A172 (cell line): Measurements from ENCODE around the gene ABCC9. TPM values are rescaled to one million over a fixed set of nuclear protein-coding genes. Genes with fewer than 3 reads are reported as not detected.

Experiments
- DNase-seq: peaks from one replicate; pipeline ENCODE4 v3.0.0-alpha.2; 2015; ENCODE audit warnings: low spot score
- total RNA-seq: library from RNA; depleted of rRNA; stranded (reverse); fragments of >200 nt; shearing (Covaris generic); gene quantifications from 2 replicates; pipeline ENCODE4 v1.2.3, GENCODE V29; 2014; rRNA removed

Gene ABCC9
- total RNA-seq, 1 experiment from 2014 or later, result 0.17 TPM

DNA sequence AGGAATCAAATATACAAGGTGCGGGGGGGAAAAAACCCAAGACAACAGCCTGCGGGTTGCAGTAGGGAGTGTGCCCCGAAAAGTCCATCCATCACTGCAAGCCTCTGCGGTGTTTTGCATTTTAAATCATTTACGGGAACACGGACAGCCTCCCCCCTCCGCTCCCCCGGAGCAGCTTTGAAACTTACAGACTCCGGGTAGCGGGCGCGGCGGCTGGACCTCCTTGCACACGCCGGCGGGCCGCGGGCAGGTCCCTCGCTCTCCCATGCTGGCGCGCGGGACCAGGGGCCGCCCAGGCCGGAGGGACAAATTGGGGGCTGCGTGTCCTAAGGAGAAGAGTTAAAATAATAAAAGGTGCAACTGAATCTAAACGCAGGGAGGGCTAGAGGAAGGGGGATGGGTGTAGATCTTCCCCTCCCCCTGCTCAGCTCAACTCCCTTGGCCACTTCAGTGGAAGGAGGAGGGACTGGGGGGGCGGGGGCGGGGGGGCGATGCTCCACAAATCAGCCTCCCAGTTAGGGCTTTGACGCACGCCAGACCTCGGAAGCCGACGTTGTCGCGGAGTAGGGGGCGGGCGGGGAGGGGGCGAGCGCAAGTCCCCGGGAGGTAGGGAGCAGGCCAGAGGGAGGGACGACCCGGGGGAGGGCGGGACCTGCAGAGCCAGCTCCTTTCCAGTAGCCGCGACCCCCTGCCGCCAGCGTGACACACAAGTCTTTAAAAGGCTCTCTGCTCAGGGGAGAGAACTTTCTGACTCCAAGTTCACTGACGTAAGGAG lies 166.7 kb downstream of the ABCC9 start, which contains the start of gene KCNJ8:
TSS of gene KCNJ8 (minus strand) at position 349 of the 775 bp plus-strand sequence. CDS start 1,090 bp downstream, outside the sequence.
- DNase-seq, result no peak

DNA sequence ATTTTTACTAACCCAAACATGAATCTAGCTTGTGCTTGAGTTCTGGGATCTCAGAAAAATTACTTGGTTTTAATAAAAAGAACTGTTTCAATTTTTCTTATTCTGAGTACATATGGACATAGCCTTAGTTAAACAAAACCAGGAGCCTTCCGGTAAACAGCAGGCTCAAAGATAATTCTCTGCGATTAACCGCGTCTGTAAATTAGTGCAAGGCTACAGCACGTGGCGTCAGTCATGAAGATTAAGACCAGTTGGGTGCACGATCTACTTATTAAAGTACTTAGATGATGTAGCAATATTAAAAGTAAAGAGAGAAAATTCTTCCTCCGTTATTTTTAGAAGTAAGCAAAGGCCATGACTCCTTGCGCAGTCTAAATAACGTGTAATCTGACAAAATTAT lies 167.4 kb downstream of the ABCC9 start:
- no peak for DNase-seq

DNA sequence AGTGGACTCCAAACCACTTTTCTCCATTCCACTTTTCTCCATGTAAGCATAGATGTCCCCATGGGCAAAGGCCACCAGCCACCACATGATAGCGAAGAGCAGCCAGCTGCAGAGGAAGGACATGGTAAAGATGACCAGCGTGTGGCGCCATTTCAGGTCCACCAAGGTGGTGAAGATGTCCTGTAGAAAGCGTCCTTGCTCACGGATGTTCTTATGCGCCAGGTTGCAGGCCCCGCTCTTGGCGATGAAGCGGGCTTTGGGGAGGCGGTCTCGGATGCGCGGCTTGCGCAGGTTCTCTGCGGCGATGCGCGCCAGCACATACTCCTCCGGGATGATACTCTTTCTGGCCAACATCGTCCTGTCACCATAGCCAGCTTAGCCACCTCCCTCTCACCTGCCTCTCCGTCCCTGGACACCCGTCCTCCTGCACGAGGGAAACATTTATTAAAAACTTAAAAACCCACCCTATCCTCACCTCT lies 167.9 kb downstream of the ABCC9 start:
- no peak for DNase-seq

DNA sequence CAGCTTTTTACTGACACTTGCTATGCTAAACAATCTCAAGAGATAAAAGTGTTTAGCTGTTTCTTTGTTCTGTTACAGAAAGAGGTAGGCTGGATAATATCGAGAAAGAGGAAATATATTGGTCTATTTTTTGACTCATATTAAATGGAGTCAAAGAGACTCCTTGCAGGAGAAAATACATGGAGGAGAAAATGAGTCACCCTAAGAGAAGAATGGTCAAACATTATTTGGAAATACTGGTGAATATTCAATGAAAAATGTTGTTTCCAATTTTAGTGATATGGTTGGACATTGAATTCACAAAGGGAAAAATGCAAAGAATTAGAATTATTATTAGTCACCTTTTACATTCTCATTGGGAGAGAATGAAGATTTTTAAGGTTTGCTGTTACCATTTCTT lies 169.9 kb downstream of the ABCC9 start:
- DNase-seq, result no peak

DNA sequence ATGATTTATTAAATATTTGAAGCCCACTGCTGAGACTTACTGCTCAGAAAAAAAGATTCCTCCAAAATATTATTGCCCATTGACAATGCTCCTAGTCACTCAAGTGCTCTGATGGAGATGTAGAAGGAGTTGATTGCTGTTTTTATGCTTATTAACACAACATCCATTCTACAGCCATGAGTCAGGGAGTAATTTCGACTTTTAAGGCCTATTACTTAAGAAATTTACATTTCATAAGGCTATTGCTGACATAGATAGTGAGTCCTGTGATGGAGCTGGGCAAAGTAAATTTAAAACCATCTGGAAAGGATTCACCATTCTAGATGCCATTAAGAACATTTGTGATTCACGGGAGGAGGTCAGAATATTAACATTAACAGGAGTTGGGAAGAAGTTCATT lies 171.9 kb downstream of the ABCC9 start:
- no peak for DNase-seq

- no peak for DNase-seq
Observed at GRCh38 chr12:21766403-21766802, 174.8 kb downstream of the ABCC9 start.

DNA sequence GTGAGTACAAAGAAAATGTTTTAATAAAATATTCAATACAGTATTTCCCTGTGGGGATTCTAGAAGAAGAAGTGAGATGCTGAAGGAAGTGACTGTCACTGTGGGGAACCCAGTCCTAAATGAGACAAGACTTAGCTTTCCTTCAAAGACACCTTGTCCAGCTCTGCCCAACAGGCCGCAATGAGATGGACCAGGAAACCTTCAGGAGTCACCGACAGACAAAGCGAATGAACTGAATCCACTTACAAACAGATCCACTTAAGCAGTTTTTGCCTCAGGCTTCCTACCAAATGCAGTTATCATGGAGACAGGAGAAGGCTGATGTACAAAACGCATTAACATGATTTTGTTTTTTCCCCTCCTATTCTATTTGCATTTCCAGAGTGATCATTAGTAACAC lies 176.3 kb downstream of the ABCC9 start:
- DNase-seq, result no peak

DNA sequence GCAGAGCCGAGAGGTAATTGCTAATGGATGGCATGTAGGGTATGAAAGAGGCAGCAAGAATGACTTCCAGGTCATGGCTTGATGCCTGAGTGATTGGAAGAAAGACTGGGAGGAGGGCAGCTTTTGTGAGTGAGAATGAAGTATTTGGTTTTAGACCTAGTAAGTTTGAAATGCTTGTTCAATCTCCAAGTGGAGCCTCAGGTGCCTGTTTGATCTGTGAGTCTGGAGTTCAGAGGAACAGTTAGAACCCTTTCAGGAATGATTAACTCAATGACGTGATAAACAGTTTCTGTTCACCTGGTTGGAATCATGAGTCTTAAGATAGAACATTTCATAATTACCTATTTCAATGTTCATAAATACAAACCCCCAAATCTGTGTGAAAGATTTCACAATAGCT lies 177.2 kb downstream of the ABCC9 start:
- no peak for DNase-seq

GRCh38 chr12:21763531-21763930 lies 177.7 kb downstream of the ABCC9 start:
- no peak for DNase-seq

GRCh38 chr12:21759737-21760136 lies 181.5 kb downstream of the ABCC9 start:
- no peak for DNase-seq

- DNase-seq, result no peak
Observed at GRCh38 chr12:21757735-21758134, 183.5 kb downstream of the ABCC9 start.

DNA sequence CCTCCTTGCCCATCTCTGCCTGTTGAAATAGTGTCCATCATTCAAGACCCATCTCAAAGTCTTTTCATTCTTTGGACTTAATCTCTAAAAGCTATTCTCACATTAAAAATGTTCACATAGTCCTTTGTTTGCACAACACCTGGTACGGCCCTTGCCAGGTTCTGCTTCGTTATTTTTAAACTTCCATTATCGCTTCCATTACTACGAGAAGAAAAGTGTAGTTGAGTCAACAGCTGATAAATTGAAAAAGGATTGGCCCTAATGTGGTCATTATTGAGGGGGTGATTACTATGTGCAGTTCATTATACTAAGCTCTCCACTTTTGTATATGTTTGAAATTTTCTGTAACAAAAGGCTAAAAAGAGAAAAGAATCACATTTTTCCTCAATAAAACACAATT lies 184.5 kb downstream of the ABCC9 start:
- no peak for DNase-seq

GRCh38 chr12:21751517-21751916 lies 189.7 kb downstream of the ABCC9 start:
- peak; percentile 26 for DNase-seq

Other genes with a start within 250 kb of the ABCC9 start
- not detected in 2 replicates for gene KCNJ8, start 166.7 kb downstream of the ABCC9 start, total RNA-seq
- 40.7 and 62.5 TPM in 2 replicates for gene CMAS, start 104.8 kb upstream of the ABCC9 start, total RNA-seq